Caki2 (cell line): ENCODE measurements around the gene G6PD. TPM values are rescaled to one million over a fixed set of nuclear protein-coding genes. Genes with fewer than 3 reads are reported as not detected.
"Not testable (repeated sequence)": the region's sequence is repeated elsewhere in the genome, so short reads cannot be mapped to it uniquely, and the experiment has no call there.

Source experiments
- DNase-seq: peaks from one replicate; pipeline ENCODE4 v3.0.0-alpha.2; 2015; ENCODE audit warnings: low read depth
- in situ Hi-C: cut with HindIII; loops from 2 replicates; pipeline ENCODE4 v1.10.0; 2016; ENCODE audit warnings: low sequenced_read_pairs, low pct_unique_long_range_greater_than_20kb, mixed read lengths
- total RNA-seq: library from RNA; depleted of rRNA; stranded (reverse); fragments of >200 nt; shearing (Covaris generic); gene quantifications from 2 replicates; pipeline ENCODE4 v1.2.3, GENCODE V29; 2014; ENCODE audit warnings: low replicate concordance

G6PD gene
- total RNA-seq, 1 experiment from 2014 or later = 665 TPM

DNA sequence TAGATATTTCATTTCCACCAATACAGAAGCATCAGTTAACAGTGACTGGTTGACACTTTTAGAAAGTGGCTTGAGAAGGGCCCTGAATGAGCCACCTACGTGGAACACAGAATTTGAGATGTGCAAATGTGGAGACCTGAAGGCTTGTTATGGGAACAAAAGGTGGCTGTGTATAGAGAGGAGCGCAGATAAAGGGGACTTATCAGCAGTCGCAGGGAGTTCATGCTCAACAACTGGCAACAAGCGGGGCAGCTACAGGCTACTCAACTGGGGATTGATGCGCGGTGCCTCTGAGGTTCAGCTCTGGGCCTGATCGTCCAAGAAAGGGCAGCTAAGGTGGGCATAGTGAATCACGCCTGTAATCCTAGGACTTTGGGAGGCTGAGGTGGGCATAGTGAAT, 27.3 kb downstream of the G6PD start:
- in situ Hi-C loops = no loop called here
- DNase-seq = no peak

DNA sequence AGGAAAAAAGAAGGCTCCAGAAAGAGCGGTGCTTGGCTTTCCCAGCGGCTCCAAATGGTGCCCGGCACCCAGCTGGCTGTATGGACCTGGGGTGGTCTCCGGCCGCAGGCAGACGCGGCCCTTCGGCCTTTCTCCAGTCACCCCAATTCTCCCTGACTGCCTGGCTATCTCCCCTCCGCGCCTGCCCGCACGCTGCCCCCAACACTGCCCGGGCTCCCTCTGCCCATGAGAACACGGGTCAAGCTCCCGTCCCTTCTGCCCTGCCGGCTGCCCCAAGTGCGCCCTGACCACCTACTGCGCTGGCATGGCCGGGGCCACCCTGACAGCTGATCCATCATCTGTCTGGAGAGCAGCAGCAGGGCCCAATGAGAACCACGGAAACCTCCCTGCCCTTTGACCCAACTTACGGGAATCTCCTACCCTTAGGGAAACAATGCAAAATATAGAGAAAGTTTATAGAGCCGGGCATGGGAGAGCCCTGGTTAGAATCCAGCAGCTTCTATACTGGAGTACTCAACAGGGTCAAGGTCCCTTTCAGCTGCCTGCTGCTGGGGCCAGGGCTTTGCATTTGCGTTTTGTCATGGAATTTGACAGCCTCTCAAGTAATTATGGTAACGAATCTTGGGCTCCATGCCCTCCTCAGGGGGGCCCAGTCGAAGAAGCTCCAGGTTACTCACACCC, 29.4 kb downstream of the G6PD start:
- in situ Hi-C loops = no loop called here
- DNase-seq = no peak

DNA sequence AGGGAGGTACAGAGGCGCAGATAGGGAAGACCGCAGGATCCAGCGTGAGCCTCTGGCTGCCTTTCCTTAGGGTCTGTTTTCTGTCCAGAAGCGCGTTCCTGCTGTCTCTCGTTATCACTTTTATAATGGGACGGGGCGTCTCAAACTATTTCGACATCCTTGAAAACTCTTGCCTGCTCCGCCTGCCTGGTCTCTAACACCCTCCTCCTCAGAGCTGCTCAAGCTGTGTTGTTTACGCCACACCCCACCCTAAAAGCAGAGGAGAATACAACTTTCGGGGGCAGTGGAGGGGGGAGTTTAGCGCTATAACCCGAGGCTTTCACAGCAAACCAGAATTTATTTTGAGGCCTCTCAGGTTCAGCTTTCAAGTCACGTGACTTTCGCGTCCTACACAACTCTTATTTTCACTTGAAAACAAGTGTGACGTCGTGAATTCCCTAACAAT, 30.0 kb downstream of the G6PD start:
- in situ Hi-C loops = no loop called here

DNA sequence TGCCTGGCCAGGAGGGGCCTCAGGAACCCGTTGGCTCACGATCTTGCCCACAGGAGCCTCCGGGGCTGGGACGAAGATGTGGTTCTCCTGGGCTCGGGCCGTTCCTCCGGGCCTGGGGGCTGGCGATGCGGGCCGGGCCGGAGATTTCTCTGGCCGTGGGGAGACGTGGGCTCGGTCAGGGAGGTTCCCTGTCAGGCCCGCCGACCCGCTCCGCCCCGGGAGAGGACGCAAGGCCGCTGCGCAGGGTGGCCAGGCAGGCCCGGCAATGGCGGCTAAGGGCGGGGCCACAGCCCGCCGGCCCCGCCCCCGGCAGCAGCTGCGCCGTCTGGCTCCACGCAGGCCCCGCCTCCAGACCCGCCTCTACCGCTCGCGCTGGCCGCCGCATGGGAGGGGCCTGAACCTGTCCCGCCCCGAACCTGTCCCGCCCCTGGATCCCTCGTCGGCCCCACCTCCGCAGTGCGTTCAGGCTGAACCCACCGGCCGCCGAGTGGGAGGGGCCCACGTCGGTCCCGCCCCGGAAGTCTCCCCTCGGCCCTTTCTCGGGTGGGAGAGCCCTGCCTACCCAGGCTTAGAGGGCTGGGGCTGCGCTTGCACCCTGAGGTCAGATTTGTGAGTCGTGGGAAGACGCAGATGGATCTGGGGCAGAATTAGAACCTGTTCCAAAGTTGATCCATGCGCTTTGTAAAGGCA, 30.5 kb downstream of the G6PD start, which contains the start of gene FAM3A:
TSS of gene FAM3A (minus strand) at position 267 of the 690 bp plus-strand sequence. CDS start 460 bp downstream, outside the sequence.
- peak; percentile 85 for DNase-seq
- in situ Hi-C loops = no loop called here

More for the DNA sequence above, 30.0 kb downstream of the G6PD start:
- no peak for DNase-seq

DNA sequence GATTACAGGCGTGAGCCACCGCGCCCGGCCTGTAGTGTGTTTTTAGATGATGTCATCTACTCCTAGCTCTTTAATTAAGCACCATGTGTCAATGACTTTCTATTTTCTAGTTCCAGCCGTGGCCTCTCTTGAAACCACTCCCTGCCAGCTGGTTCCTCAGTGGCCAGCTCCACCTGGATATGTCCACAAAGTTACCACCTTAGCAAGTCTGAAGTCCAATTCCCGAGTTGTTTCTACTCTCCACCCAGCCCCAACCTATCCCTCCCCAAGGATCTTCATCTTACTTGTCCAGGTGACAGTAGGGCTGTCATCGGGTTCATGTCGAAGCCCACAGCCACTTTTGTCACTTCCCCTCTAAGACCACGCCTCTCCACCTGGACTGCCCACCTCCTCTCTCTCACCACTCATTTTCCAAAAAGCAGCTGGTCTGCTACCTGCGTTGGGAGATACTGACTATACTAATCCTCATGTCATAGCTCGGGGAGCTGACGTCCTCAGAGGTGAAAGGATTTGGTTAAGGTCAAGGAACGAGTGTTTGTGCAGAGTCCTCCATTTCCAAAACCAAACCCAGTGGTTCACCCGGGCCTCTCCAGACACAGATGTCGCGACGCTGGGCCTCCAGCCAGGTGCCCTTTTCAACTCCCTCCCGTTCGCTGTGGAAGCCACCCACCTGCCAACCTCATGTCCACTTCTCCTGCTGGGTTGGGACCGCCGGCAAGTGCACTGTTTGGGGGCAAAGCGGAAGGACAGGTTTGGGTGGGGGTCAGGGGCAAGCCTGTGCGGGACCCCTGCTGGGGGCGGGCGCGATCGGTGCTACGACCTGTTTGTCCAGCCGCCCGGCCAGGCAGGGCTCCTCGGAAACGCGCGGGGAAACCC, 31.3 kb downstream of the G6PD start:
- in situ Hi-C loops = no loop called here
- DNase-seq = no peak

DNA sequence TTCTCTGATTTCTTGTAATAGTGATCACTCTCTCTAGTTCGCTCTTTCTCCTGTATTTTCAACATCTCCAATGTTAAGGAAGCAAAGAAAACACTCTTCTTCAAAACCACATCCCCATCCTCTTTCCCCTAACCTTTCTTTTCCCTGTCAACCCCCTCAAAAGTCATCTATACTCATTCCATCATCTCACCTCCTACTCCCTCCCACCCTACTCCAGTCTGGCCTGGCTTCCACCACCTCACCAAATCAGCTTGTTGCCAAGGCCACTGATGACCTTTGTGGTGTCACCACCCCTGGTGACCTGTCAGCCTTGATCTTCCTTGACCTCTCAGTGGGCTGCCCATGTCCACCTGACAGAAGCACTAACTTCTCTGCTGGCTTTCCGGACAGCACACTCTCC, 32.9 kb downstream of the G6PD start:
- in situ Hi-C loops = no loop called here
- no peak for DNase-seq

DNA sequence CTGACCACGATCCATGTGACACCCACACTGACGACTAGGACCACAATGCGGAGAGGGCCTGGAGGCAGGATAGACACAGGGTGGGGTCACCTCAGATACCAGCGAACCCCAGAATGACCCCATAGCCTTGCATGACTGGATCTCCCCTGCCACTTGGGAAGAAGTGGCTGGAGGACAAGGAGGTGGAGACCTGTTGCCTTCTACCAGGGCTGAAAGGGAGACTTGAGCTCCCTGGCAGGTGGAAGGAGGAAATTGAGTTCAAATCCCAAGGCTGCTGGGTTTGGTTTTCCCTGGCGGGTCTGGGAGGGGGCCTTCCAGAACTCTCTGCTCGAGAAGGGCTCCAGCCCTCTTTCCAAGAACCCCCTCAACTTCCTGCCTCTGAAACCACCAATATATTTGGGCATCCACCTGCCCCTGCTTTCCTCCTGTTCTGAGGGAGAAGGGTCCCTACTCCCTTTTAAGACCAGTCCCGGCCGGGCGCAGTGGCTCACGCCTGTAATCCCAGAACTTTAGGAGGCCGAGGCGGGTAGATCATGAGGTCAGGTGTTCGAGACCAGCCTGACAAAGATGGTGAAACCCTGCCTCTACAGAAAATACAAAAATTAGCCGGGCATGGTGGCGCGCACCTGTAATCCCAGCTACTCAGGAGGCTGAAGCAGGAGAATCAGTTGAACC, 33.6 kb downstream of the G6PD start:
- no peak for DNase-seq
- in situ Hi-C loops = no loop called here

DNA sequence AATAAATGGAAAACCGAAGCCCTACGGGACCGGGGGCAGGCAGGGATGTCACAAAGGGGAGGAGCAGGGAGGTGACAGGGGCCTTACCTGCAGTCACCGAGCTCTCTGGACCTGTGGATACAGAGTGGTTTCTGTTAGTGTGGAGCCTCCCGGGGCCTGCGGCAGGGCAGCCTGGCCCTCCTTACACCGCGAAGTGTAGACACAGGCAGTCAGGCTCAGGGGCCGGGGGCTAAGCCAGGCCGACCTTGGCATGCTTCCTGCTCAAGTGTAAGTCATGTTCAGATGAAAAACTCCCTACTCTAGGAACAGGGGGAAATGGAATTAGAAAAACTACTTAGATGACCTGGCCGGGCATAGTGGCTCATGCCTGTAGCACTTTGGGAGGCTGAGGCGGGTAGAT, 34.9 kb downstream of the G6PD start:
- in situ Hi-C loops = no loop called here
- DNase-seq = no peak

DNA sequence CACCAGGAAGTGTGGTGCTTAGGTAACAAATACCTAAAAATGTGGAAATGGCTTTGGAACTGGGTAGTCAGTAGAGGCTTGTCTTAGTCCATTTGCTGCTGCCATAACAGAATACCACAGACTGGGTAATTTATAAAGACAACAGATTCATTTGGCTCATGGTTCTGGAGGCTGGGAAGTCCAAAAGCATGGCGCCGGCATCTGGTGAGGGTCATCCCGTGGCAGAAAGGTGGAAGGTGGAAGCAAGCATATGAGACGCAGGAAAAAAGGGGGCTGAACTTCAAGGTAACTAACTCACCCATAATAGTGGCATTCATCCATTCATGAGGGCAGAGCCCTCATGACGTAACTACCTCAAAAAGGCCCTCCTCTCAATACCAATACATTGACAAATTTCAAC, 37.2 kb downstream of the G6PD start:
- in situ Hi-C loops = no loop called here
- DNase-seq = no peak

DNA sequence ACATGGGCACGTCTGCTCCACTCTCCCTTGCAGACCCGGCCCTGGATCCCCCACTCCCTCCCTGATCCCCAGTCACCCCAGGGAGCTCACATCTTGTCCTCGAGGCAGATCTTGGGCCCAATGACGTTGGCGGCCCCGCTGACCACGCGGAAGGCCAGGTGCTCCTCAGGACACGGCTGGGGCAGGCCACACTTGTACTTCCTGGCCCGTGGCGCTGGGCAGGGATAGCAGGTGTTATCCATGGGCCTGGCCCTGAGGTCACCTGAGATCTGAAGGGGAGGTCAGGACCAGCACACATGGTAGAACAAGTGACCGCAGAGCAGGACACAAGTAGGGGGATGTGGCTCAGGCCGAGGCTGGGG, 38.3 kb downstream of the G6PD start:
- no peak for DNase-seq
- in situ Hi-C loops = no loop called here

DNA sequence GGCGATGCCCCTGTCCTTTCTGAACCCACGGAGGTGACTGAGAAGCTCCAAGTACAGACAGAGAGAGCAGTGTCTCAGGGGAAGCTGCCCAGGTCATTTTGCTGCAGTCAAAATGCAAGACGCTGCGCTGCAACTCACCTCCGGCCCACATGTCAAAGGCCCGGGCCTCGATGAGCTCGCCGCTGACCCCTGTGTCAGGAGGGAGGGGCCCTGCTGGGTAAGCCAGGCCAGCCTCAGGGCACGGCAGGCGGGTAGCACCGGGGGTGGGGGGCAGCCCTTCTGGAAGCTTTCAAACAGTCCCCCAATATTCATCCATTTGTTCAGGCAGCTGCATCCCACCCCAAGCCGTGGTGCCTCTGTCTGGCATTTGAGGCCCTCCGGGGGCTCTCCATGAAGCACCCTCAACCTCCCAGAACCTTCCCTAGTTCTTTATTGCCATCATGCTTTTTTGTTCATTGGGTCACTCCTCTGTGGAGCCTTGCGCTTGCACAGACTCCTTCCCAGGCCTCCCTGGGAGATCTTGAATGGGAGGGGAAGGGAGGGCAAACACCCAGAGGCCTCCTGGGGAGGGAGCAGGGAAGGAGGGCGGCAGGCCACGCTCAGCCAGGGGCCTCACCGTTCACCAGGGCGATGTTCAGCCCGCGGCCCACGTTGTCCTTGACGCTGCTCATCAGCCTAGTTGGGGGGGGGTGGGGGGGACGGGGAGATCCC, 38.8 kb downstream of the G6PD start:
- no peak for DNase-seq
- in situ Hi-C loops = no loop called here

DNA sequence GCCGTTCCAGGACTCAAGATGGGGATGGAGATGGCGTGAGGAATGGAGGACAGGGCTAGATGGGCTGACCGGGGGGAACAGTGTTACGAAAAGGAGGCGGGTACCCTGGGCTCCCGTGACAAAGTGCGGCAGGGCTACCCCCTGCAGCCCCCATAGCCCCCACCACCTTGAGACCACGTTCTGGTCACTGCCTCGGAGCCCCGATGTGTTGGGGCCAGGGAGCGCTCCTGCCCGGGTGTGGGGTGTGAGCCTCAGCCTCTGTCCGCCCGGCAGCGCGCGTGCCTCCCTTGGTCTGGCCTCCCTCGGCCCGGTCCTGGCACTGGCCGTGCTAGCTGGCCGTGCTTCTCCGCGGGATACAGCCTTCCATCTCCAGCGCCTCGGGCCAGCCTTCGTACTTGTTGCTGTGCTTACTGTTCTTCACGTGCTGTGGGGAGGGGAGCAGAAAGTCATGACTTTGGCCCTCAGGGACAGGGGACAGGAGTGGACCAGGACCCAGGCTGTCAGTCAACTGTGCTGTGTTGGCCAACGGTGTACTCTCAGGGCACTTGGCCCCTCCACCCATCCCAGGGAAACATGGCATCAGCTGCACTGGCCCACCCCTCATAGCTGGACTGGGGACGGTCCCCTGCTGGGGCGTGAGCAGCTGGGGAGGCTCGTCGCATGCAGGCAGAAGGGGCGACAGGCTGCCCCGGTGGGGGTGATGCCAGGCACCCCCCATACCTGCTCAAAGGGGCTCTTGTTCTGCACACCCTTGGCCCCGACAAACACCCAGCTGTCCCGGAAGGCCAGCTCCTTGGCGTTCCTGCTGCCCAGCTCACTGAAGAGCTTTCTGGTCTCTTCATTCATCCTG, 39.9 kb downstream of the G6PD start:
- no peak for DNase-seq
- in situ Hi-C loops = no loop called here

DNA sequence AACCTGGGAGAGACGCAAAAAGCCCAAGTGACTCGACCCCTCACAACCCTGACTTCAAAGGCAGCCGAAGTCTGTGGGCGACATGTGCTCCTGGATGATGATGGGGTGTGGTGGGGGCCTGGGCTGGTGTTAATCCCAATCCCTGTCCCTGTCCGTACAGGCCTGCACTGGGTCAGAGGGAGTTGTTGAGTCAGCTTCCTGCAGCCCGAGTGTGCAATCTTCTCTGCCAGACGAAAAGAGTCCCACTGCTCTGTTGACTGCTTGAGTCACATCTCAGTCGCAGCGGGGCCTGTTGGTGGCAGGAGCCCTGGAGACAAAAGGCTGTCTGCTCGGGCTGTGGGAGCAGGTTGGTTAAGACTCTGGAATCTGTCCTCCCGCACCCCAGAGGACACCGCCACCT, 40.9 kb downstream of the G6PD start:
- DNase-seq = no peak
- in situ Hi-C loops = no loop called here

DNA sequence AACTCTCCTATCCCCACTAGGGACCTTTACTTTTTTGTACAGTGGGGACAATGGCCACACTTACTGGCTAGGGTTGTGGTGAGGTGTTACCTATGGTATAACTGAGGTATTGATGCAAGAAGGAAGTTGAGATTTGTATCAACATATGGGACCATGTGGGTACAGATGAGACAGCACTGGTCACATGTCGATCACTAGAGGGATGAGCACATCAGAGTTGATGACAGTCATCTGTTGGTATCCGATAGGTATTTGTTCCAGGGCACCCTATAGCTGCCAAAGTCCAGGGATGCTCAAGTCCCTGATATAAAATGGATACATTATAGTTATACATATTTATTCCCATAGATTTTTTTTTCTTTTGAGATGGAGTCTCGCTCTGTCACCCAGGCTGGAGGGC, 43.7 kb downstream of the G6PD start:
- no peak for DNase-seq
- in situ Hi-C loops = no loop called here

DNA sequence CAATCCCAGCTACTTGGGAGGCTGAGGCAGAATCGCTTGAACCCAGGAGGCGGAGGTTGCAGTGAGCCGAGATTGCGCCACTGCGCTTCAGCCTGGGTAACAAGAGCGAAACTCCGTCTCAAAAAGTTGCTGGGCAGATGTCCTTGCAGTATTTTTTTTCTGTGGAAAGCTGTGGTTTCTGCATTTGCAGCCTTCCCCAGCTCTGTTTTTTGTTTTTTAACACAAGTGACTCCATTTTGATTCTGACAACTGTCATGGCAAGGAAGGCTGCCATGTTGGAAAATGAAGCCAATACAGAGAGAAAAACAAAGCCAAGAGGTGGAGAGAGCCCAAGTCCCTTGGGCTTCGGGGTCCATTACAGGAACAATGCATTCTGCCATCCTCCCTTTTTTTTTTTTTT, 44.5 kb downstream of the G6PD start:
- no peak for DNase-seq
- in situ Hi-C loops = no loop called here

DNA sequence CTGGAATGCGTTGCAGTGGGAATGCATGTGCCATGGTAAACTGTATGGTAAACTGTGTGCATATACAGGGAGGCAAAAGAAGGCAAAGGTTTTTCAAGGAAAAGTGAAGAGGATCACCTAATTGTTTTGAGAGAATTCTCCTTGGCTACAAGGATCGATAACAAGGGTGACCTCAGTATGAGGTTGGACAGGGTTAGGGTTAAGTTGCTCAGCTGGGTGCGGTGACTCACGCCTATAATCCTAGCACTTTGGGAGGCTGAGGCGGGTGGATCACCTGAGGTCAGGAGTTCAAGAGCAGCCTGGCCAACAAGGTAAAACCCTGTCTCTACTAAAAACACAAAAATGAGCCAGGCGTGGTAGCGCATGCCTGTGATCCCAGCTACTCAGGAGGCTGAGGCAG, 45.2 kb downstream of the G6PD start:
- DNase-seq, in situ Hi-C loops: not testable (repeated sequence)

DNA sequence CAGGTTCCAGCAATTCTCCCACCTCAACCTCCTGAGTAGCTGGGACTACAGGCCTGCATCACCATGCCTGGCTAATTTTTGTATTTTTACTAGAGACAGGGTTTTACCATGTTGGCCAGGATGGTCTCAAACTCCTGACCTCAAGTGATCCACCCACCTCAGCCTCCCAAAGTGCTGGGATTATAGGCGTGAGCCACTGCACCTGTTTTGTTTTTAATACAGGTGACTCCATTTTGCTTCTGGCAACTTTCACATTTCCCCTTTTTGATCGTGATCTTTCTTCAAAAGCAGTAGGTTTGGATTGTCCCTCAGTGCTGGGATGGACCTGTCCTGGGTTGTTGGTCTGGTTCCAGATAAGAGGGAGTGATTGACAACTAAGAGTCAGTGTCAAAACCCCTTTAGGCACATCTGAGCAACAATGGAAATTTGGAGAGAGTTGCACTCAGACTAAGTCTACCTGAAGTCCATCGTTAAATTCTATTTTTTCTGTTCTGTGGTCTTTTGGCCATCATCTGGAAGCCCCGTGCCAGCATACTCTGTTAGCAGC, 50.0 kb downstream of the G6PD start:
- in situ Hi-C loops, DNase-seq: not testable (repeated sequence)
